SK-N-SH treated with all-trans-retinoic acid at 6 μM for 48 hours (cell line): ENCODE measurements around the gene ABTB1.

ENCODE experiments used
- ATAC-seq: fragments of 200-7000 bp; cut with Tn5 transposase; 3 replicates; pipeline ENCODE4 v1.9.1; 2020; ENCODE audit warnings: mild to moderate bottlenecking, moderate library complexity
- ARNTL ChIP-seq: fragments of 450-650 bp; formaldehyde crosslinking; IDR thresholded peaks from 2 replicates; pipeline ENCODE4 v1.5.0; 2020; ENCODE audit warnings: low read depth, mild to moderate bottlenecking, moderate library complexity, borderline replicate concordance
- BACH2 ChIP-seq: fragments of 250-450 bp; sonication (Bioruptor Pico); IDR thresholded peaks from 2 replicates; pipeline ENCODE4 v1.9.0; 2021; ENCODE audit warnings: mild to moderate bottlenecking, borderline replicate concordance
- CSDC2 ChIP-seq: fragments of 250-450 bp; sonication (Bioruptor Pico); IDR thresholded peaks from 2 replicates; pipeline ENCODE4 v1.5.0; 2020; ENCODE audit warnings: mild to moderate bottlenecking, moderate library complexity
- ESRRG ChIP-seq: fragments of 250-450 bp; sonication (Bioruptor Pico); IDR thresholded peaks from 2 replicates; pipeline ENCODE4 v1.6.1; 2021; ENCODE audit warnings: mild to moderate bottlenecking
- GLIS3 ChIP-seq: fragments of 250-450 bp; sonication (Bioruptor Pico); IDR thresholded peaks from 2 replicates; pipeline ENCODE4 v1.5.0; 2020; ENCODE audit warnings: mild to moderate bottlenecking, moderate library complexity
- ISL1 ChIP-seq: fragments of 250-450 bp; sonication (Bioruptor Pico); IDR thresholded peaks from 2 replicates; pipeline ENCODE4 v2.1.2; 2022; ENCODE audit warnings: mild to moderate bottlenecking, moderate library complexity
- OSR1 ChIP-seq: fragments of 250-450 bp; sonication (Bioruptor Pico); IDR thresholded peaks from 2 replicates; pipeline ENCODE4 v1.8.0; 2022; ENCODE audit warnings: moderate library complexity, mild to moderate bottlenecking, inconsistent platforms
- PPARA ChIP-seq: fragments of 250-450 bp; sonication (Bioruptor Pico); IDR thresholded peaks from 2 replicates; pipeline ENCODE4 v1.5.0; 2020; ENCODE audit warnings: mild to moderate bottlenecking, borderline replicate concordance
- RARB ChIP-seq: fragments of 250-450 bp; sonication (Bioruptor Pico); IDR thresholded peaks from 2 replicates; pipeline ENCODE4 v1.8.0; 2021; ENCODE audit warnings: mild to moderate bottlenecking, moderate library complexity
- SNAI2 ChIP-seq: fragments of 250-450 bp; sonication (Bioruptor Pico); IDR thresholded peaks from 2 replicates; pipeline ENCODE4 v1.5.0; 2020; ENCODE audit warnings: mild to moderate bottlenecking, moderate library complexity
- TOX ChIP-seq: fragments of 250-450 bp; sonication (Bioruptor Pico); IDR thresholded peaks from 2 replicates; pipeline ENCODE4 v1.8.0; 2021; ENCODE audit warnings: mild to moderate bottlenecking, moderate library complexity, borderline replicate concordance
- ZC3H10 ChIP-seq: fragments of 250-450 bp; sonication (Bioruptor Pico); IDR thresholded peaks from 2 replicates; pipeline ENCODE4 v1.5.1; 2021; ENCODE audit warnings: mild to moderate bottlenecking, moderate library complexity
- ZFP3 ChIP-seq: fragments of 250-450 bp; sonication (Bioruptor Pico); IDR thresholded peaks from 2 replicates; pipeline ENCODE4 v1.5.0; 2020; ENCODE audit warnings: mild to moderate bottlenecking, moderate library complexity
- ZFP30 ChIP-seq: fragments of 450-650 bp; formaldehyde crosslinking; IDR thresholded peaks from 2 replicates; pipeline ENCODE4 v1.5.0; 2022; ENCODE audit warnings: mild to moderate bottlenecking, moderate library complexity
- ZNF565 ChIP-seq: fragments of 450-650 bp; formaldehyde crosslinking; conservative IDR thresholded peaks from 2 replicates; pipeline ENCODE4 v1.5.0; 2020; ENCODE audit warnings: low read depth, mild to moderate bottlenecking, moderate library complexity
- ZNF70 ChIP-seq: fragments of 450-650 bp; formaldehyde crosslinking; IDR thresholded peaks from 2 replicates; pipeline ENCODE4 v1.5.0; 2020; ENCODE audit warnings: mild to moderate bottlenecking, moderate library complexity
- ZNF8 ChIP-seq: fragments of 450-650 bp; formaldehyde crosslinking; IDR thresholded peaks from 2 replicates; pipeline ENCODE4 v1.5.0; 2020; ENCODE audit warnings: mild to moderate bottlenecking, moderate library complexity
- TF ChIP-seq, protein P1 (sequence below): fragments of 250-450 bp; sonication (Bioruptor Pico); IDR thresholded peaks from 2 replicates; pipeline ENCODE4 v1.5.0; 2020; ENCODE audit warnings: mild to moderate bottlenecking, moderate library complexity
- TF ChIP-seq, protein P2 (sequence below): fragments of 250-450 bp; sonication (Bioruptor Pico); IDR thresholded peaks from 2 replicates; pipeline ENCODE4 v1.5.1; 2021; ENCODE audit warnings: mild to moderate bottlenecking, moderate library complexity
- TF ChIP-seq, protein P3 (sequence below): fragments of 250-450 bp; sonication (Bioruptor Pico); IDR thresholded peaks from 2 replicates; pipeline ENCODE4 v1.5.1; 2020; ENCODE audit warnings: low read depth, mild to moderate bottlenecking, moderate library complexity
- TF ChIP-seq, protein P4 (sequence below): fragments of 250-450 bp; sonication (Bioruptor Pico); IDR thresholded peaks from 2 replicates; pipeline ENCODE4 v1.8.0; 2020; ENCODE audit warnings: mild to moderate bottlenecking, moderate library complexity, borderline replicate concordance
- TF ChIP-seq, protein P5 (sequence below): fragments of 250-450 bp; sonication (Bioruptor Pico); IDR thresholded peaks from 2 replicates; pipeline ENCODE4 v1.8.0; 2021; ENCODE audit warnings: low read depth, mild to moderate bottlenecking, moderate library complexity, borderline replicate concordance

Gene ABTB1

DNA sequence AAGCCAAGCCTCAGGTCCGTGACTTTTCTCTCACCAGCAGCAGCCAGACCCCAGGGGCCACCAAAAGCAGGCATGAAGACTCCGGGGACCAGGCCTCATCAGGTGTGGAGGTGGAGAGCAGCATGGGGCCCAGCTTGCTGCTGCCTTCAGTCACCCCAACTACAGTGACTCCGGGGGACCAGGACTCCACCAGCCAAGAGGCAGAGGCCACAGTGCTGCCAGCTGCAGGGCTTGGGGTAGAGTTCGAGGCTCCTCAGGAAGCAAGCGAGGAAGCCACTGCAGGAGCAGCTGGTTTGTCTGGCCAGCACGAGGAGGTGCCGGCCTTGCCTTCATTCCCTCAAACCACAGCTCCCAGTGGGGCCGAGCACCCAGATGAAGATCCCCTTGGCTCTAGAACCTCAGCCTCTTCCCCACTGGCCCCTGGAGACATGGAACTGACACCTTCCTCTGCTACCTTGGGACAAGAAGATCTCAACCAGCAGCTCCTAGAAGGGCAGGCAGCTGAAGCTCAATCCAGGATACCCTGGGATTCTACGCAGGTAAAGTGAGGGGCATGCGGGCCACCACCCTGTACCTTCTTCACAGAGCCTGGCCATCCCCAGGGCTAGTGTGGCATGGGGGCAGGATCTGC lies 12.0 kb upstream of the ABTB1 start:
- ATAC-seq, result no peak
- TF ChIP-seq ZNF8 (CRISPR knock-in tag) (no peak), PPARA (CRISPR knock-in tag) (no peak), SNAI2 (CRISPR knock-in tag) (no peak), ZNF565 (CRISPR knock-in tag) (no peak), ZNF70 (CRISPR knock-in tag) (no peak), TOX (CRISPR knock-in tag) (no peak), GLIS3 (no peak), OSR1 (CRISPR knock-in tag) (no peak), ARNTL (CRISPR knock-in tag) (no peak), ESRRG (CRISPR knock-in tag) (no peak)
- TF ChIP-seq, protein P1, sequence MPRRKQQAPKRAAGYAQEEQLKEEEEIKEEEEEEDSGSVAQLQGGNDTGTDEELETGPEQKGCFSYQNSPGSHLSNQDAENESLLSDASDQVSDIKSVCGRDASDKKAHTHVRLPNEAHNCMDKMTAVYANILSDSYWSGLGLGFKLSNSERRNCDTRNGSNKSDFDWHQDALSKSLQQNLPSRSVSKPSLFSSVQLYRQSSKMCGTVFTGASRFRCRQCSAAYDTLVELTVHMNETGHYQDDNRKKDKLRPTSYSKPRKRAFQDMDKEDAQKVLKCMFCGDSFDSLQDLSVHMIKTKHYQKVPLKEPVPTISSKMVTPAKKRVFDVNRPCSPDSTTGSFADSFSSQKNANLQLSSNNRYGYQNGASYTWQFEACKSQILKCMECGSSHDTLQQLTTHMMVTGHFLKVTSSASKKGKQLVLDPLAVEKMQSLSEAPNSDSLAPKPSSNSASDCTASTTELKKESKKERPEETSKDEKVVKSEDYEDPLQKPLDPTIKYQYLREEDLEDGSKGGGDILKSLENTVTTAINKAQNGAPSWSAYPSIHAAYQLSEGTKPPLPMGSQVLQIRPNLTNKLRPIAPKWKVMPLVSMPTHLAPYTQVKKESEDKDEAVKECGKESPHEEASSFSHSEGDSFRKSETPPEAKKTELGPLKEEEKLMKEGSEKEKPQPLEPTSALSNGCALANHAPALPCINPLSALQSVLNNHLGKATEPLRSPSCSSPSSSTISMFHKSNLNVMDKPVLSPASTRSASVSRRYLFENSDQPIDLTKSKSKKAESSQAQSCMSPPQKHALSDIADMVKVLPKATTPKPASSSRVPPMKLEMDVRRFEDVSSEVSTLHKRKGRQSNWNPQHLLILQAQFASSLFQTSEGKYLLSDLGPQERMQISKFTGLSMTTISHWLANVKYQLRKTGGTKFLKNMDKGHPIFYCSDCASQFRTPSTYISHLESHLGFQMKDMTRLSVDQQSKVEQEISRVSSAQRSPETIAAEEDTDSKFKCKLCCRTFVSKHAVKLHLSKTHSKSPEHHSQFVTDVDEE (CRISPR knock-in tag), result no peak
- TF ChIP-seq, protein P2, sequence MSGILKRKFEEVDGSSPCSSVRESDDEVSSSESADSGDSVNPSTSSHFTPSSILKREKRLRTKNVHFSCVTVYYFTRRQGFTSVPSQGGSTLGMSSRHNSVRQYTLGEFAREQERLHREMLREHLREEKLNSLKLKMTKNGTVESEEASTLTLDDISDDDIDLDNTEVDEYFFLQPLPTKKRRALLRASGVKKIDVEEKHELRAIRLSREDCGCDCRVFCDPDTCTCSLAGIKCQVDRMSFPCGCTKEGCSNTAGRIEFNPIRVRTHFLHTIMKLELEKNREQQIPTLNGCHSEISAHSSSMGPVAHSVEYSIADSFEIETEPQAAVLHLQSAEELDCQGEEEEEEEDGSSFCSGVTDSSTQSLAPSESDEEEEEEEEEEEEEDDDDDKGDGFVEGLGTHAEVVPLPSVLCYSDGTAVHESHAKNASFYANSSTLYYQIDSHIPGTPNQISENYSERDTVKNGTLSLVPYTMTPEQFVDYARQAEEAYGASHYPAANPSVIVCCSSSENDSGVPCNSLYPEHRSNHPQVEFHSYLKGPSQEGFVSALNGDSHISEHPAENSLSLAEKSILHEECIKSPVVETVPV (CRISPR knock-in tag), result no peak
- TF ChIP-seq, protein P3, sequence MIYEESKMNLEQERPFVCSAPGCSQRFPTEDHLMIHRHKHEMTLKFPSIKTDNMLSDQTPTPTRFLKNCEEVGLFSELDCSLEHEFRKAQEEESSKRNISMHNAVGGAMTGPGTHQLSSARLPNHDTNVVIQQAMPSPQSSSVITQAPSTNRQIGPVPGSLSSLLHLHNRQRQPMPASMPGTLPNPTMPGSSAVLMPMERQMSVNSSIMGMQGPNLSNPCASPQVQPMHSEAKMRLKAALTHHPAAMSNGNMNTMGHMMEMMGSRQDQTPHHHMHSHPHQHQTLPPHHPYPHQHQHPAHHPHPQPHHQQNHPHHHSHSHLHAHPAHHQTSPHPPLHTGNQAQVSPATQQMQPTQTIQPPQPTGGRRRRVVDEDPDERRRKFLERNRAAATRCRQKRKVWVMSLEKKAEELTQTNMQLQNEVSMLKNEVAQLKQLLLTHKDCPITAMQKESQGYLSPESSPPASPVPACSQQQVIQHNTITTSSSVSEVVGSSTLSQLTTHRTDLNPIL (CRISPR knock-in tag), result no peak
- TF ChIP-seq, protein P4, sequence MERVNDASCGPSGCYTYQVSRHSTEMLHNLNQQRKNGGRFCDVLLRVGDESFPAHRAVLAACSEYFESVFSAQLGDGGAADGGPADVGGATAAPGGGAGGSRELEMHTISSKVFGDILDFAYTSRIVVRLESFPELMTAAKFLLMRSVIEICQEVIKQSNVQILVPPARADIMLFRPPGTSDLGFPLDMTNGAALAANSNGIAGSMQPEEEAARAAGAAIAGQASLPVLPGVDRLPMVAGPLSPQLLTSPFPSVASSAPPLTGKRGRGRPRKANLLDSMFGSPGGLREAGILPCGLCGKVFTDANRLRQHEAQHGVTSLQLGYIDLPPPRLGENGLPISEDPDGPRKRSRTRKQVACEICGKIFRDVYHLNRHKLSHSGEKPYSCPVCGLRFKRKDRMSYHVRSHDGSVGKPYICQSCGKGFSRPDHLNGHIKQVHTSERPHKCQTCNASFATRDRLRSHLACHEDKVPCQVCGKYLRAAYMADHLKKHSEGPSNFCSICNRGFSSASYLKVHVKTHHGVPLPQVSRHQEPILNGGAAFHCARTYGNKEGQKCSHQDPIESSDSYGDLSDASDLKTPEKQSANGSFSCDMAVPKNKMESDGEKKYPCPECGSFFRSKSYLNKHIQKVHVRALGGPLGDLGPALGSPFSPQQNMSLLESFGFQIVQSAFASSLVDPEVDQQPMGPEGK (CRISPR knock-in tag), result no peak

DNA sequence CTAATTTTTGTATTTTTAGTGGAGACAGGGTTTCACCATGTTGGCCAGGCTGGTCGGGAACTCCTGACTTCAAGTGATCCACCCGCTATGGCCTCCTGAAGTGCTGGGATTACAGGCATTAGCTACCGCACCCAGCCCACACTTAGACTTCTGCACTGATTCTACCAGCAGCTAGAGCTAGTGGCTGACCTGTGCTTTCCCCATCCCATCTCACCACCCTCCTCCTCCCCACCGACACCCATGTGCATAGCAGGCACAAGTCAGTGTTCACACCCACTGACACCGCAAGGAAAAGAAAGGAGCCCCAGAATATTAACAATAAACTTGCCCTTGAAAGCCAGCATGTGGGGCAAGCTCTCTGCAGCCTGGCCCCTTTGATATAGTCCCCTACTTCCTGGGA lies 11.2 kb upstream of the ABTB1 start:
- ATAC-seq, result no peak
- TF ChIP-seq RARB, result no peak
- TF ChIP-seq SNAI2 (CRISPR knock-in tag), result no peak
- no peak for TF ChIP-seq ZFP30 (CRISPR knock-in tag)
- TF ChIP-seq ISL1 (CRISPR knock-in tag), result no peak
- TF ChIP-seq, protein P5, sequence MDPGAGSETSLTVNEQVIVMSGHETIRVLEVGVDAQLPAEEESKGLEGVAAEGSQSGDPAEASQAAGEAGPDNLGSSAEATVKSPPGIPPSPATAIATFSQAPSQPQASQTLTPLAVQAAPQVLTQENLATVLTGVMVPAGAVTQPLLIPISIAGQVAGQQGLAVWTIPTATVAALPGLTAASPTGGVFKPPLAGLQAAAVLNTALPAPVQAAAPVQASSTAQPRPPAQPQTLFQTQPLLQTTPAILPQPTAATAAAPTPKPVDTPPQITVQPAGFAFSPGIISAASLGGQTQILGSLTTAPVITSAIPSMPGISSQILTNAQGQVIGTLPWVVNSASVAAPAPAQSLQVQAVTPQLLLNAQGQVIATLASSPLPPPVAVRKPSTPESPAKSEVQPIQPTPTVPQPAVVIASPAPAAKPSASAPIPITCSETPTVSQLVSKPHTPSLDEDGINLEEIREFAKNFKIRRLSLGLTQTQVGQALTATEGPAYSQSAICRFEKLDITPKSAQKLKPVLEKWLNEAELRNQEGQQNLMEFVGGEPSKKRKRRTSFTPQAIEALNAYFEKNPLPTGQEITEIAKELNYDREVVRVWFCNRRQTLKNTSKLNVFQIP, result no peak
- TF ChIP-seq GLIS3, result no peak
- TF ChIP-seq, protein P2 (CRISPR knock-in tag), result no peak
- TF ChIP-seq ZNF565 (CRISPR knock-in tag), result no peak
- TF ChIP-seq ZC3H10 (CRISPR knock-in tag), result no peak
- TF ChIP-seq ARNTL (CRISPR knock-in tag), result no peak
- TF ChIP-seq TOX (CRISPR knock-in tag), result no peak
- TF ChIP-seq, protein P1 (CRISPR knock-in tag), result no peak
- no peak for TF ChIP-seq CSDC2 (CRISPR knock-in tag)
- TF ChIP-seq ZNF70 (CRISPR knock-in tag), result no peak
- TF ChIP-seq ZNF8 (CRISPR knock-in tag), result no peak
- no peak for TF ChIP-seq BACH2 (CRISPR knock-in tag)
- no peak for TF ChIP-seq PPARA (CRISPR knock-in tag)
- TF ChIP-seq ZFP3 (CRISPR knock-in tag), result no peak
- TF ChIP-seq, protein P4 (CRISPR knock-in tag), result no peak
